Sigmoid colon (tissue), 7 donors: ENCODE data around the gene TBCEL. TPM values are rescaled to one million over a fixed set of nuclear protein-coding genes. Genes with fewer than 3 reads are reported as not detected.

Experiments
- DNase-seq: peaks from one replicate; pipeline ENCODE4 v3.0.0-alpha.2; 2019
- H3K27ac ChIP-seq, 4 donors: fragments of 200-600 bp; sonication (generic); one replicate each; pipeline ENCODE4 v1.5.1; 2016 to 2019; ENCODE audit warnings: mild to moderate bottlenecking in 1 of 4
- H3K27me3 ChIP-seq, 3 donors: fragments of 200-600 bp; sonication (generic); one replicate each; pipeline ENCODE4 v1.5.1; 2019; ENCODE audit warnings: mild to moderate bottlenecking in 1 of 3
- H3K36me3 ChIP-seq, 4 donors: fragments of 200-600 bp; sonication (generic); one replicate each; pipeline ENCODE4 v1.5.1; 2016 to 2019
- H3K4me1 ChIP-seq, 4 donors: fragments of 200-600 bp; sonication (generic); one replicate each; pipeline ENCODE4 v1.5.1; 2017 to 2019
- H3K4me3 ChIP-seq, 4 donors: fragments of 200-600 bp; sonication (generic); one replicate each; pipeline ENCODE4 v1.5.1; 2017 to 2019; ENCODE audit warnings: mild to moderate bottlenecking in 2 of 4, moderate library complexity in 1 of 4
- H3K9me3 ChIP-seq, 4 donors: fragments of 200-600 bp in 3 of 4; sonication (generic) in 3 of 4; one replicate each; pipeline versions ENCODE4 v1.5.1 to v1.6.1; 2013 to 2019
- CTCF ChIP-seq, 4 experiments: fragments of 450-650 bp in 3 of 4; fragments of 200-600 bp in 1 of 4; IDR thresholded peaks; one replicate each; pipeline ENCODE4 v1.5.1; 2016 to 2019; ENCODE audit warnings: antibody characterized with exemption in 4 of 4, mild to moderate bottlenecking in 3 of 4, moderate library complexity in 2 of 4
- EP300 ChIP-seq, 4 donors: sonication (generic); formaldehyde crosslinking; IDR thresholded peaks; one replicate each; pipeline ENCODE4 v1.6.1; 2017; ENCODE audit warnings: antibody characterized with exemption in 4 of 4
- POLR2A ChIP-seq, 2 donors: fragments of 450-650 bp; IDR thresholded peaks; one replicate each; pipeline ENCODE4 v1.6.1; 2016; ENCODE audit warnings: antibody characterized with exemption in 2 of 2, mild to moderate bottlenecking in 2 of 2, moderate library complexity in 2 of 2
- POLR2AphosphoS5 ChIP-seq, 4 donors: sonication (generic); formaldehyde crosslinking; IDR thresholded peaks; one replicate each; pipeline ENCODE4 v1.6.1; 2017; ENCODE audit warnings: antibody characterized with exemption in 4 of 4
- WGBS, 2 donors: extraction: QIAGEN DNeasy Blood & Tissue Kit; methylation state at CpG; one replicate each; pipeline ENCODE4 v1.1.7; 2013; 5-methylcytosine and 5-hydroxymethylcytosine counted together
- intact Hi-C: fragments of 100-400 bp; cut with DNase I; formaldehyde crosslinking; loops from one replicate; pipeline ENCODE4 v1.15.1; 2023
- polyA plus RNA-seq, 3 donors: library from polyadenylated mRNA; stranded (reverse); fragments of 200-250 nt; gene quantifications; one replicate each; pipeline ENCODE4 v1.2.3, GENCODE V29; 2013
- total RNA-seq, 4 donors: library from RNA; depleted of rRNA; stranded (reverse); fragments of >200 nt; gene quantifications; one replicate each; pipeline ENCODE4 v1.1.0, GENCODE V29; 2016
- donor health status: healthy with polysubstance abuse.
- donor health status: Bipolar disorder and iron deficiency.
- donor health status: healthy.

Gene TBCEL
- total and polyA plus RNA-seq, 7 donors, result 4.2 to 53.3 (median 22.4) TPM

- 70 to 72% methylated on average over 3 of the region's 3 CpGs for WGBS, 2 donors
- Histone ChIP-seq H3K9me3 (no peaks in the 10 kb centered on the region), H3K36me3 (no peaks in the 10 kb centered on the region), H3K4me3 (no peak overlapping the region), H3K27me3 (peaks cover 0 to under 1% (median 0%) of the 10 kb centered on the region in 3 donors), H3K4me1 (no peaks in the 10 kb centered on the region), H3K27ac (no peak overlapping the region)
- TF ChIP-seq CTCF (IDR thresholded peaks at IDR 0.05) (no peak), POLR2AphosphoS5 (IDR thresholded peaks at IDR 0.05) (no peak), EP300 (IDR thresholded peaks at IDR 0.05) (no peak), POLR2A (IDR thresholded peaks at IDR 0.05) (no peak)
- DNase-seq, result no peak
- intact Hi-C loops, result no loop called here
Measured at GRCh38 chr11:120978701-120979100, 45.2 kb upstream of the TBCEL start.

- H3K36me3 ChIP-seq, result no peaks in the 10 kb centered on the region
- H3K4me3 ChIP-seq, result peak overlapping the region; percentile 25 to 56 (median 42)
- WGBS, 2 donors, result 2% methylated on average over 72 of the region's 72 CpGs
- peak; percentile 69 for DNase-seq
- H3K4me1 ChIP-seq, result peaks cover 0 to 10% (median 7%) of the 10 kb centered on the region in 4 donors
- peak overlapping the region in 3 of 4 donors; percentile 17 to 65 (median 40) for H3K27ac ChIP-seq
- TF ChIP-seq POLR2A (IDR thresholded peaks at IDR 0.05) (no peak), CTCF (IDR thresholded peaks at IDR 0.05) (peak in 2 of 4 experiments; percentile 13 to 34)
- intact Hi-C loops, result loop anchor here (2.0 kb wide), 1 partner anchor 39 kb away; the partner anchor contains the start of gene TBCEL
- H3K27me3 ChIP-seq, result no peaks in the 10 kb centered on the region
- no peaks in the 10 kb centered on the region for H3K9me3 ChIP-seq
Measured at GRCh38 chr11:120985718-120986569, 38.0 kb upstream of the TBCEL start.

- no peaks in the 10 kb centered on the region for H3K27me3 ChIP-seq
- H3K27ac ChIP-seq, result no peak overlapping the region
- no peak for TF ChIP-seq POLR2AphosphoS5 (IDR thresholded peaks at IDR 0.05)
- no peak for TF ChIP-seq CTCF (IDR thresholded peaks at IDR 0.05)
- TF ChIP-seq EP300 (IDR thresholded peaks at IDR 0.05), result no peak
- TF ChIP-seq POLR2A (IDR thresholded peaks at IDR 0.05), result no peak
- H3K36me3 ChIP-seq, result no peaks in the 10 kb centered on the region
- H3K4me1 ChIP-seq, result peaks cover 0 to 10% (median 7%) of the 10 kb centered on the region in 4 donors
- no peak overlapping the region for H3K4me3 ChIP-seq
- no peak for DNase-seq
- intact Hi-C loops, result no loop called here
- 90 to 98% methylated on average over 1 of the region's 1 CpG for WGBS, 2 donors
- no peaks in the 10 kb centered on the region for H3K9me3 ChIP-seq
Measured at GRCh38 chr11:120988603-120989002, 35.3 kb upstream of the TBCEL start.

- Histone ChIP-seq H3K4me1 (no peaks in the 10 kb centered on the region), H3K27me3 (no peaks in the 10 kb centered on the region), H3K4me3 (no peak overlapping the region), H3K36me3 (no peaks in the 10 kb centered on the region), H3K27ac (no peak overlapping the region), H3K9me3 (no peaks in the 10 kb centered on the region)
- DNase-seq, result no peak
- no peak for TF ChIP-seq CTCF (IDR thresholded peaks at IDR 0.05)
- TF ChIP-seq EP300 (IDR thresholded peaks at IDR 0.05), result no peak
- no peak for TF ChIP-seq POLR2A (IDR thresholded peaks at IDR 0.05)
- no peak for TF ChIP-seq POLR2AphosphoS5 (IDR thresholded peaks at IDR 0.05)
- WGBS, 2 donors, result 88 to 95% methylated on average over 10 of the region's 10 CpGs
- intact Hi-C loops, result no loop called here
Measured at GRCh38 chr11:120991830-120992686, 31.8 kb upstream of the TBCEL start.
